H9 (cell line): ENCODE data around the gene SPTBN4. TPM values are rescaled to one million over a fixed set of nuclear protein-coding genes. Genes with fewer than 3 reads are reported as not detected.

ENCODE experiments used
- DNase-seq: peaks from one replicate; pipeline ENCODE4 v3.0.0-alpha.2; 2017
- H2AFZ ChIP-seq: one replicate; pipeline ENCODE4 v1.6.1; 2013; ENCODE audit warnings: mild to moderate bottlenecking, low read length, control low read depth, moderate library complexity
- H2AK5ac ChIP-seq: 2 replicates; pipeline ENCODE4 v1.6.1; 2013; ENCODE audit warnings: low read length, control low read depth, mixed read lengths; ENCODE audit not compliant: insufficient read length
- H2BK120ac ChIP-seq: one replicate; pipeline ENCODE4 v1.6.1; 2013; ENCODE audit warnings: low read depth, mild to moderate bottlenecking, low read length, control low read depth, inconsistent platforms; ENCODE audit not compliant: poor library complexity, severe bottlenecking
- H2BK12ac ChIP-seq: 2 replicates; pipeline ENCODE4 v1.6.1; 2013; ENCODE audit warnings: low read length, control low read depth, mixed read lengths, low read depth; ENCODE audit not compliant: insufficient read length
- H2BK15ac ChIP-seq: 2 replicates; pipeline ENCODE4 v1.6.1; 2013; ENCODE audit warnings: low read depth, low read length, control low read depth
- H2BK20ac ChIP-seq: one replicate; pipeline ENCODE4 v1.6.1; 2013; ENCODE audit warnings: low read depth, mild to moderate bottlenecking, low read length, control low read depth, inconsistent platforms; ENCODE audit not compliant: poor library complexity, severe bottlenecking
- H2BK5ac ChIP-seq: 2 replicates; pipeline ENCODE4 v1.6.1; 2013; ENCODE audit warnings: low read length, control low read depth, mixed read lengths; ENCODE audit not compliant: insufficient read length
- H3K14ac ChIP-seq: 2 replicates; pipeline ENCODE4 v1.6.1; 2013; ENCODE audit warnings: low read length, control low read depth; ENCODE audit not compliant: insufficient read depth
- H3K18ac ChIP-seq: 2 replicates; pipeline ENCODE4 v1.6.1; 2013; ENCODE audit warnings: low read depth, mild to moderate bottlenecking, mixed read lengths, low read length, control low read depth; ENCODE audit not compliant: insufficient read length
- H3K23ac ChIP-seq: 2 replicates; pipeline ENCODE4 v1.6.1; 2013; ENCODE audit warnings: low read length, control low read depth, mixed read lengths, low read depth; ENCODE audit not compliant: insufficient read length
- H3K23me2 ChIP-seq: 2 replicates; pipeline ENCODE4 v1.6.1; 2013; ENCODE audit warnings: low read depth, mild to moderate bottlenecking, mixed read lengths, low read length, control low read depth; ENCODE audit not compliant: insufficient read length, poor library complexity, severe bottlenecking
- H3K27ac ChIP-seq: 2 replicates; pipeline ENCODE4 v1.5.1; 2013; ENCODE audit warnings: low read length, control low read depth, mixed read lengths, low read depth; ENCODE audit not compliant: insufficient read length
- H3K27me3 ChIP-seq: 2 replicates; pipeline ENCODE4 v1.6.1; 2013; ENCODE audit warnings: low read length, control low read depth, inconsistent platforms; ENCODE audit not compliant: insufficient read depth
- H3K4ac ChIP-seq: 2 replicates; pipeline ENCODE4 v1.6.1; 2013; ENCODE audit warnings: low read depth, mild to moderate bottlenecking, control low read depth, inconsistent platforms, low read length, moderate library complexity
- H3K4me1 ChIP-seq: 2 replicates; pipeline ENCODE4 v1.6.1; 2013; ENCODE audit warnings: low read length, control low read depth, inconsistent platforms; ENCODE audit not compliant: insufficient read depth
- H3K4me2 ChIP-seq: 2 replicates; pipeline ENCODE4 v1.6.1; 2013; ENCODE audit warnings: low read length, control low read depth, mixed read lengths; ENCODE audit not compliant: insufficient read length, insufficient read depth
- H3K56ac ChIP-seq: 2 replicates; pipeline ENCODE4 v1.6.1; 2013; ENCODE audit warnings: low read depth, mild to moderate bottlenecking, mixed read lengths, low read length, control low read depth; ENCODE audit not compliant: insufficient read length
- H3K79me1 ChIP-seq: 2 replicates; pipeline ENCODE4 v1.6.1; 2013; ENCODE audit warnings: low read depth, mild to moderate bottlenecking, moderate library complexity, low read length, control low read depth, inconsistent platforms; ENCODE audit not compliant: insufficient read depth, poor library complexity, severe bottlenecking
- H3K79me2 ChIP-seq: 2 replicates; pipeline ENCODE4 v1.6.1; 2013; ENCODE audit warnings: low read length, control low read depth, inconsistent platforms; ENCODE audit not compliant: insufficient read depth
- H3K9ac ChIP-seq: 2 replicates; pipeline ENCODE4 v1.6.1; 2013; ENCODE audit warnings: low read length, control low read depth, mixed read lengths; ENCODE audit not compliant: insufficient read length; ENCODE audit errors: extremely low read depth
- H3K9me3 ChIP-seq: one replicate; pipeline ENCODE4 v1.6.1; 2013; ENCODE audit warnings: low read depth, low read length, inconsistent platforms; ENCODE audit not compliant: control insufficient read depth
- H3T11ph ChIP-seq: one replicate; pipeline ENCODE4 v1.6.1; 2013; ENCODE audit warnings: mild to moderate bottlenecking, low read length, control low read depth, inconsistent platforms
- H4K20me1 ChIP-seq: one replicate; pipeline ENCODE4 v1.6.1; 2013; ENCODE audit not compliant: control insufficient read depth, insufficient read length, insufficient read depth
- H4K5ac ChIP-seq: 2 replicates; pipeline ENCODE4 v1.6.1; 2013; ENCODE audit warnings: low read depth, mild to moderate bottlenecking, mixed read lengths, low read length, control low read depth; ENCODE audit not compliant: insufficient read length
- H4K8ac ChIP-seq: replicated peaks from 2 replicates; pipeline ENCODE4 v1.6.1; 2013; ENCODE audit warnings: low read length, control low read depth, mixed read lengths, low read depth; ENCODE audit not compliant: insufficient read length
- H4K91ac ChIP-seq: 2 replicates; pipeline ENCODE4 v1.6.1; 2013; ENCODE audit warnings: low read depth, mild to moderate bottlenecking, moderate library complexity, mixed read lengths, low read length, control low read depth; ENCODE audit not compliant: insufficient read length
- H3K27ac Mint-ChIP-seq, 3 experiments: 2 replicates in 2 of 3; 3 replicates in 1 of 3; pipeline ENCODE4 v1.8.0; 2020 to 2021; ENCODE audit warnings: mixed read lengths in 3 of 3, mild to moderate bottlenecking in 1 of 3, moderate library complexity in 1 of 3
- H3K27me3 Mint-ChIP-seq: 2 replicates; pipeline ENCODE4 v1.8.0; 2021; ENCODE audit warnings: low read depth, mild to moderate bottlenecking, moderate library complexity, mixed read lengths
- H3K36me3 Mint-ChIP-seq, 3 experiments: 2 replicates in 2 of 3; 3 replicates in 1 of 3; pipeline ENCODE4 v1.8.0; 2020 to 2021; ENCODE audit warnings: low read depth in 3 of 3, mixed read lengths in 3 of 3; ENCODE audit not compliant: insufficient read depth in 1 of 3
- H3K4me1 Mint-ChIP-seq, 2 experiments: 2 replicates each; pipeline ENCODE4 v1.8.0; 2020; ENCODE audit warnings: mixed read lengths in 2 of 2
- H3K4me3 Mint-ChIP-seq, 2 experiments: 2 replicates in 1 of 2; 3 replicates in 1 of 2; pipeline ENCODE4 v1.8.0; 2020 to 2021; ENCODE audit warnings: mild to moderate bottlenecking in 2 of 2, mixed read lengths in 2 of 2, moderate library complexity in 1 of 2
- H3K9me3 Mint-ChIP-seq, 2 experiments: 2 replicates in 1 of 2; 3 replicates in 1 of 2; pipeline ENCODE4 v1.8.0; 2020; ENCODE audit warnings: mild to moderate bottlenecking in 2 of 2, mixed read lengths in 2 of 2, moderate library complexity in 1 of 2
- CTCF ChIP-seq: fragments of 200-600 bp; sonication (generic); conservative IDR thresholded peaks from 3 replicates; pipeline ENCODE4 v1.8.0; 2021; ENCODE audit warnings: antibody characterized with exemption, mild to moderate bottlenecking
- WGBS: extraction: QIAGEN DNeasy Blood & Tissue Kit; methylation state at CpG from one replicate; pipeline ENCODE4 v1.1.7; 2013; ENCODE audit warnings: missing lambda C conversion rate, low lambda C conversion rate, mixed read lengths; ENCODE audit not compliant: insufficient read length; ENCODE audit errors: extremely low coverage; 5-methylcytosine and 5-hydroxymethylcytosine counted together
- total RNA-seq: library from RNA; stranded (reverse); gene quantifications from 2 replicates; pipeline ENCODE4 v1.2.1, GENCODE V29; 2021

Gene SPTBN4
- total RNA-seq, 1 experiment from 2014 or later, result 2.9 TPM

- H4K20me1 ChIP-seq, result no peaks in the 10 kb centered on the region
- H3K4me3 Mint-ChIP-seq, result no peak overlapping the region
- H3K56ac ChIP-seq, result no peak overlapping the region
- no peak overlapping the region for H4K91ac ChIP-seq
- H2AK5ac ChIP-seq, result no peak overlapping the region
- no peaks in the 10 kb centered on the region for H3K4me1 ChIP-seq
- no peak overlapping the region for H2BK120ac ChIP-seq
- H3K27me3 ChIP-seq, result peaks cover 13% of the 10 kb centered on the region
- no peak overlapping the region for H3K27ac ChIP-seq
- H3K4me1 Mint-ChIP-seq, result peaks cover 8 to 9% of the 10 kb centered on the region in 2 experiments; a peak in 3 of 4 replicates
- peaks cover 0 to 5% (median 0%) of the 10 kb centered on the region in 3 experiments; a peak in 1 of 7 replicates for H3K36me3 Mint-ChIP-seq
- H3K4ac ChIP-seq, result no peak overlapping the region
- H3K4me2 ChIP-seq, result no peak overlapping the region
- no peak for DNase-seq
- H4K8ac ChIP-seq, result no peak overlapping the region
- no peak overlapping the region for H2AFZ ChIP-seq
- H2BK20ac ChIP-seq, result no peak overlapping the region
- H3K23ac ChIP-seq, result no peak overlapping the region
- H4K5ac ChIP-seq, result no peak overlapping the region
- H3K9ac ChIP-seq, result no peak overlapping the region
- H3K23me2 ChIP-seq, result no peaks in the 10 kb centered on the region
- TF ChIP-seq CTCF, result no peak
- peaks cover 65% of the 10 kb centered on the region for H3K27me3 Mint-ChIP-seq
- H3K9me3 ChIP-seq, result no peaks in the 10 kb centered on the region
- H2BK12ac ChIP-seq, result no peak overlapping the region
- H2BK5ac ChIP-seq, result no peak overlapping the region
- H3K18ac ChIP-seq, result no peak overlapping the region
- no peaks in the 10 kb centered on the region for H3K79me1 ChIP-seq
- H3K27ac Mint-ChIP-seq, result peak overlapping the region in 1 of 3 experiments; percentile 10; a peak in 1 of 7 replicates
- WGBS, result no CpG with 5 or more reads among the region's 5 CpGs
- H3K79me2 ChIP-seq, result no peaks in the 10 kb centered on the region
- no peak overlapping the region for H3K14ac ChIP-seq
- no peak overlapping the region for H3T11ph ChIP-seq
- H3K9me3 Mint-ChIP-seq, result peaks cover 11 to 15% of the 10 kb centered on the region in 2 experiments; a peak in 4 of 5 replicates
- no peak overlapping the region; the same call in 1 of the 2 replicates for H2BK15ac ChIP-seq
These were observed 57.3 kb downstream of the SPTBN4 start for GRCh38 chr19:40524133-40524549.
